NCI-H2196 (cell line): ENCODE measurements around the gene YAF2.

Experiments used
- DNase-seq: peaks from one replicate; lab custom pipeline; 2025; ENCODE audit not compliant: unreplicated experiment; lab: John Stamatoyannopoulos, UW

Gene YAF2

GRCh38 chr12:42145552-42146215, 92.4 kb downstream of the YAF2 start:
- no peak for DNase-seq

DNA sequence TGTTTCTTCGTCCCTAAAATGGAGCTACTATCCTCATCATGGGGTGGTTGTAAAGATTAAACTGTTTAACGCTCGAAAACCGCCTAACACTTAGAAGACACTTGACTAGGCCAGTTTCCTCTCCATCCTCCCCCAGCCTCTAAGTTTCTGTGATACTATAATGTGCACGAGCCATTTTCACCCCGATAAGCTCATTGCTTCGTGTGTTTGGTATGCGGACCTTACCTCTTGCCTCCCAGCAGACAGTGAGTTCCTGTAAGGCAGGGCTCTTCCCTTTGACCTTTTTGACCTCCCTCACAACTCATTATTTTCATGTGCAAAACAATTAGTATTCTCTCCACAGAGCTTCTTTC, 92.9 kb downstream of the YAF2 start:
- peak; percentile 53 for DNase-seq

DNA sequence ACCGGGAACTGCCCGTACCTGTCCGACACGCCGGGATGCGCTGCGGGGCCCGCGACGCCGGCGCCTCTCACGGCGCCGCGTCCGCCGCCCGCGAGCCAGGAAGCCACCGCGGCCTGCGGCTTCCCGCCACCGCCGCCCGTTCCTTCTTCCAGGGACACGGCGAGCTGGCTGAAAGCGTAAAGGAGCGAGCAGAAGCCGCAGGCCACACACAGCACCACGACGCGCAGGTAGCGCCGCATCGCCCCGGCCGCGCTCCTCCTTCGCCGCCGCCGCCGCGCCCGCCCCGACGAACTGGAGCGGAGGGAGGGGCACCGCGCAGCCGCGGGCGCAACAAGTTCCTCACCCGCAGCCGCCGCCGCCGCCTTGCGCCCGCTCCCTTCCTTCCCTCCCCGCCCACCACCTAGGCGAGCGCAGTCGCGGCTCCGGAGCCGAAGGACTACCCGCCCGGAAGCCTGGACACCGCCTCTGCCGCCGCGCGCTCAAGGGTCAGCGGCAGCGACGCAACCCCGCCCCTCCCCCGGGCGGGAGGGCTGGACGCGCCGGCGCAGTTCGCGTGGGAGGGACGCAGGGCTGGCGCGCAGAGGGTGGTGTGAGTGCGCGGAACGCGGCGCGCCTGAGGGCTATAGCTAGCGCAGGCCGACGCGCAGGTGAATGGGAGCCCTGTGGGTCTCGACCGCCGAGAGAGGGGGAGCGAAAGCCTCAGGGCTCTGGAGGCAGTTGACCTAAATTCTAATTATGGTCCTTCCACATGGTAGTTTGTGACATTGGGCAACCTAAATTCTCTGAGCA, 93.4 kb downstream of the YAF2 start, which contains the start of gene GXYLT1:
TSS of gene GXYLT1 (minus strand) at position 467 of the 789 bp plus-strand sequence. CDS start at position 239, 228 bp downstream.
- DNase-seq: peak; percentile 95

- DNase-seq: no peak
Measured at GRCh38 chr12:42144158-42144407, 94.0 kb downstream of the YAF2 start.

- no peak for DNase-seq
Measured at GRCh38 chr12:42143452-42144157, 94.4 kb downstream of the YAF2 start.

GRCh38 chr12:42141981-42142606, 96.0 kb downstream of the YAF2 start:
- peak; percentile 10 for DNase-seq

DNA sequence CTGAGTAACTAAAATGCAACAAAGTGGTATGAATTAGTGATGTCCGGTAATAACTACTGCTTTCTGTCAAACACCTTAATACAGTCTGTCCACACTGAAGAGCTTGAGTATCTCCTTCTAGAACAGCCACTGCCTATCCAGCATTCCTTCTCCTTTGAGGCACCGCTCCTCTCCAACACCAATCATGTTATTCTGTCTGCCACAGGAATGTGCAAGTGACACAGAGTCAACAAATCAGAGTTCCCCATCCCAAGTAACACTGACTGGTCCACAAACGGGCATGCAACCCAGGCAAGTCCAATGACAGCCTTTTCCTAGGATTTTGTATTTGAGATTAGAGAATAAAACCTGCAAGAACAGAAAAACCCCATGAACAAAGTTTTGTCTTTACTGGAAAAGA, 97.1 kb downstream of the YAF2 start:
- DNase-seq: no peak

DNA sequence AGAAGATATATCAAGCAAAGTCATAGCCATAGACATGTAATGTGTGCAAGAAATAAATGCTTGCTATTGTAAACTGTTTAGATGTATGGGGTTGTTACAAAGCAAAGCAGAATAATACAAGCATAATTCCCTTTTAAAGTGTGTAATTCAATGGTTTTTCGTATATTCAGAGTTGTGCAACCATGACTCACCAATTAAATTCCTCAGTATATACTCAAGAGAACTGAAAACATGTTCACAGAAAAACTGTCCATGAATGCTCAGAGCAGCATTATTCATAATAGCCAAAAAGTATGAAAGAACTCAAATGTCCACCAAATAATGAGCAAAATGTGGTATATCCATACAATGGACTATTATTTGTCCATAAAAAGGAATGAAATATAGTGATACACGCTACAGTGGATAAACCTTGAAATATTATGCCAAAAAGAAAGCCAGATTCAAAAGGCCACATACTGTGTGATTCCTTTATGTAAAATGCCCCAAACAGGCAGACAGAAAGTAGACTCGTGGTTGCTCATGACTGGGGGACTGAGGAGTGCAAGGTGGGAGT, 102.7 kb downstream of the YAF2 start:
- no peak for DNase-seq

DNA sequence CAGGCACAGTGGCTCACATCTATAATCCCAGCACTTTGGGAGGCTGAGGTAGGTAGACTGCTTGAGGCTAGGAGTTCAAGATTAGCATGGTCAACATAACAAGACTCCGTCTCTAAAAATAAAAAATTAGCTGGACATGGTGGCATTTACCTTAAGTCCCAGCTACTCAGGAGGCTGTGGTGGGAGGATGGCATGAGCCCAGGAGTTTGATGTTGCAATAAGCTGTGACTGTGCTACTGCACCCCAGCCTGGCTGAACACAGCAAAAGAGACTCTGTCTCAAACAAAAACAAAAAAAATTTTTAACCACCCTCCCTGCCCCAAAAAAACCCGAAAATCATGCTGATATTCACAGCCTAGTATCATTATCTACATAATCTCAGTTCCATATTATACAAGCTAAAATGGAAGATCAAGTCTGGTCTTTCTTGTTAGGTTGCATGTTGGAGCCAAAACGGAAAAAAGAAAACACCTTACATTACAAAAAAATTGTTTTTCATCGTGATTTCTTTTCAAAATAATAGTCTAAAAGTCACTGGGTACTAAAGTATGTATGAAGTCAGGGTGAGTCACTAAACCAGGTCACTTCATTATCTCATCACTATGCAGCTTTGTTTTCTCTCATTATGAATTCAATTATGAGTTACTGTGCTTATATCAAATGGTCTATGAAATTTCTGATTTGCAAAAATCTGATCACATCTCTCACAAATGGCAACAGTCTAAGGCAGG, 107.2 kb downstream of the YAF2 start:
- DNase-seq: no peak

DNA sequence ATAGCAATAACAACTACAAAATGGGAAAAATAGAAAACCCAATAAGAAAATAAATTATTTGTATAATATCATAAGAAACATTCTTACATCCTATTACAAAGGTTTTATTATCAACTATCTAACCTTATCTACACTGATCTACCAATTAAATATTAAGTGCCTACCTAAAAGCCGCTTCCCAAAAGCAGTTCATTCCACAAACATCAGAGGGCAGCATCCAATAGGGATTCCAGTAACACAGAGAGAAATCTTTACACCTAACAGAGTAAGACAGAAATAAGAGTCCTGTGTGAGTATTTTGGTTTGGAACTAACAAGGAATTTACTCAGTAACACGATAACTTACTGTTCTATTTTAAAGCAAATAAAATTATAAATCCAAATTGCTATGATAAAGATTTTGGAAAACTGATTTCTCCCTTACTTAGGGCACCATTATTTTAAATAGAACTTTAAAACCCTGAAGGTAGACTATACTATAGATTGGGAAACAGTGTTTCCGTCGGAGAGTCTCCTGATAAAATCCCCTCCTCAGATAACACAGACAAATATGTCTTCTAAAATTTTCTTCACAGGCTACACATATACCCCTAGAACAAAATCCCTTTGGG, 108.3 kb downstream of the YAF2 start:
- DNase-seq: peak; percentile 54

DNA sequence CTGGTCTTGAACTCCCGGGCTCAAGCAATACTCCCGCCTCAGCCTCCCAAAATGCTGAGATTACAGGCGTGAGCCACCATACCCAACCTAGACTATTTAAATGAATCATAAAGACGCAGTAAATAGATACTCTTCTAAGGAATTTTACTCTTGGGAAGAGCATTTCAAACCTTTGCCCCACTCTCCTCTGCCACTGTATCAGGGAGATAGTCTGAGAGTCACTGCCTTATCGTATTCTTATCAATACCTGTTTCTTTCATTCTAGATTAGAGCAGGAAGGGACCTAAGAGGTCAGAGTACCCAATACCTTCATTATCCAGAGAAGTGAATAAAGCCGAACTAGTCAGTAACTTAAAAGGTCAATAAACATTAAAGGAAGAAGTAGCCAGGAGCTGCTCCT, 109.2 kb downstream of the YAF2 start:
- DNase-seq: no peak

DNA sequence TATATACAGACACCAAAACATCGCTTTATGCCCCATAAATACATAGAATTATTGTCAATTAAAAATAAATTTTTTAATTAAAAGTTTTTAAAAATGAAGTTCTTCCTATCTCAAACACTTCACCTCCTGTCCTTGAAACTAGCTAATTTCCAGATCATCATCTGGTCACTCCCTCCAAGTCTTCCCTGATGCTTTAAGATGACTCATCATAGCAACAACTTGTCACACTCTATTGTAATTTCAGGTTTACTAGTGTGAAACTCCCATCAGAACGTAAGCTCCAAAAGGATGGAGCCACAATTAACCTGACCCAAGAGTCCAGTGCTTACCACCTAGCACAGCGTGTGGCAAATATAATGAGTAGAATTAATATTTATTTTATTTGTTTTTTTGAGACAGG, 109.7 kb downstream of the YAF2 start:
- DNase-seq: no peak

DNA sequence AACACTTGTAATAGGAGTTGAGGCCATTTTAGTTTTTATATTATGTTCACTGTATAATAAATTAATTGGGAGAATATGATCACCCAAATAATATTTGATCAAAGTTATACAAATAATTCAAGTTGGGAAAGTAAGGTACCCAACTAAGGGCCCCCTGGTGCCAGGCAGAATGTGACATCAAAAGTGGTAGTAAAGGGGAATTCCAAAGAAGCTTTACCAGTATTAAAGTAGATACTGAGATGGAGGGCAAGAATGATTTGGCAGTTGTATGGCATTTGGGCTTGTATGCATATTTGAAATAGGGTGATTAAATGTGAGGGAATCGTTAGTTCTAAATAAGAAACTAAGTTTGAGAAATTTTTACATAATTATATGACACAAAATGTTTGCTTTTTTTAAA, 111.1 kb downstream of the YAF2 start:
- DNase-seq: no peak

- DNase-seq: no peak
Measured at GRCh38 chr12:42125388-42125767, 112.7 kb downstream of the YAF2 start.

DNA sequence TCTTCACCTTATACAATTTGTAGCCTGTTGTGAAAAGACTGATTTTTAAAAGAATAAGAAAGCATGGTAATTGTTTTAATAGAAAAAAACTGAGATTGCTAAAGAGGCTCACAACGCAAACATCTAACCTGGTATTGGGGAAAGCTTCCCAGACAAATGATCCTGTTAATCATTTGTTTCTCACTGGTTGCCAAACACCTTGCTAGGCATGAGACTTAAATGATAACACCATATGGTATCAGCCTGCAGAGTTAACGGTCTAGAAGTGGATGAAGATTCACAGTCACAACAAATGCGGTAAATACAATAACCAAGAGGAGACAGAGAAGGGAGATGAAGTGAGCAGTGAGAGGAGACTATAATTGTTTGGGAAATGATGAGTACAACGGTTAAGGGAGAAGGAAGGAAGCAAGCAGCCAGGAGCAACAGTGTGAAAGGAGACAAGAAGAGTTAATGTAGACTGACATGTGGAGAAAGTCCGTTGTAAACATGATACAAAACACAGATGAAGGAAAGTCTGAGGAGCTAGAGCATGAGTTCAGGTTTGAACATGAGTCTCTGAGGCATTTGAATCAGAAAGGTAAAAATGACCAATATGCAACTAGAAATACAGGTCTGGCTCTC, 113.2 kb downstream of the YAF2 start:
- no peak for DNase-seq

DNA sequence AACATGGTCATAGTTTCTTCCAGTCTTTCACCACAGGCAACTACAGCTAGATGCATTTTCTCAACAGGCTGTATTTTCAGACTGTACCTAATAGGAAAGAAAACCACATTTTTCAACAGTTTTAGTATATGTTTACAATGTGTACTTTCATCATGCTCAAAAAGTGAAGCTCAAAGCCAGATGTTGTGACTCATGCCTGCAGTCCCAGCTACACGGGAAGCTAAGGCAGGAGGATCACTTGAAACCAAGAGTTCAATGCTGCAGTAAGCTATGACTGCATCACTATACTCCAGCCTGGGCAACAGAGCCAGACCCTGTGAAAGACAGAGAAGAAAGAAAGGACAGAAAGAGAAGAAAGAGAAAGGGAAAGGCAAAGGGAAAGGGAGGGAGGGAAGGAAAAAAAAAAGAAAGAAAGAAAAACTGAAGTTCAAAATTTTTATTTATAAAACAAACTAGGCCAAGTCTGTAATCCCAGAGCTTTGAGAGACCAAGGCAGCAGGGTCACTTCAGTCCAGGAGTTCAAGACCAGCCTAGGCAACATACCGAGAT, 118.9 kb downstream of the YAF2 start:
- no peak for DNase-seq

GRCh38 chr12:42118136-42118879, 119.7 kb downstream of the YAF2 start:
- no peak for DNase-seq

- DNase-seq: no peak
Measured at GRCh38 chr12:42109031-42109430, 129.0 kb downstream of the YAF2 start.
